ENCODE results near the gene CLDN25. TPM values are rescaled to one million over a fixed set of nuclear protein-coding genes. Genes with fewer than 3 reads are reported as not detected.
A peak's percentile ranks its signal among the peaks of the same experiment; 100 is the strongest.
"Not testable (repeated sequence)": the region's sequence is repeated elsewhere in the genome, so short reads cannot be mapped to it uniquely, and the experiment has no call there.

CLDN25 gene
- total RNA-seq, 6 experiments from 2014 or later = not detected

GRCh38 chr11:113781682-113782081, 2.1 kb downstream of the CLDN25 start:
- H3K9me3 ChIP-seq = no peaks in the 10 kb centered on the region
- no peaks in the 10 kb centered on the region for H3K27me3 ChIP-seq
- peak; percentile 56 to 64 (median 64) for DNase-seq
- peak; percentile 78 to 88 (median 82) for ATAC-seq
- intact Hi-C loops (cut with DNase I) = no loop called here
- WGBS (ENCODE audit: insufficient coverage, low coverage, low lambda C conversion rate, missing lambda C conversion rate) = 24% methylated on average over 5 of the region's 5 CpGs
- TF ChIP-seq POLR2A (IDR thresholded peaks at IDR 0.05) = no peak
- TF ChIP-seq, protein P1, sequence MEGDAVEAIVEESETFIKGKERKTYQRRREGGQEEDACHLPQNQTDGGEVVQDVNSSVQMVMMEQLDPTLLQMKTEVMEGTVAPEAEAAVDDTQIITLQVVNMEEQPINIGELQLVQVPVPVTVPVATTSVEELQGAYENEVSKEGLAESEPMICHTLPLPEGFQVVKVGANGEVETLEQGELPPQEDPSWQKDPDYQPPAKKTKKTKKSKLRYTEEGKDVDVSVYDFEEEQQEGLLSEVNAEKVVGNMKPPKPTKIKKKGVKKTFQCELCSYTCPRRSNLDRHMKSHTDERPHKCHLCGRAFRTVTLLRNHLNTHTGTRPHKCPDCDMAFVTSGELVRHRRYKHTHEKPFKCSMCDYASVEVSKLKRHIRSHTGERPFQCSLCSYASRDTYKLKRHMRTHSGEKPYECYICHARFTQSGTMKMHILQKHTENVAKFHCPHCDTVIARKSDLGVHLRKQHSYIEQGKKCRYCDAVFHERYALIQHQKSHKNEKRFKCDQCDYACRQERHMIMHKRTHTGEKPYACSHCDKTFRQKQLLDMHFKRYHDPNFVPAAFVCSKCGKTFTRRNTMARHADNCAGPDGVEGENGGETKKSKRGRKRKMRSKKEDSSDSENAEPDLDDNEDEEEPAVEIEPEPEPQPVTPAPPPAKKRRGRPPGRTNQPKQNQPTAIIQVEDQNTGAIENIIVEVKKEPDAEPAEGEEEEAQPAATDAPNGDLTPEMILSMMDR (IDR thresholded peaks at IDR 0.05) = no peak
- peak overlapping the region in 2 of 3 donors; percentile 28 to 76 for H3K27ac ChIP-seq
- H3K36me3 ChIP-seq = no peaks in the 10 kb centered on the region
- peak overlapping the region in 1 of 3 donors; percentile 9 for H3K4me3 ChIP-seq
- peaks cover 0 to 19% (median 4%) of the 10 kb centered on the region in 4 donors for H3K4me1 ChIP-seq

DNA sequence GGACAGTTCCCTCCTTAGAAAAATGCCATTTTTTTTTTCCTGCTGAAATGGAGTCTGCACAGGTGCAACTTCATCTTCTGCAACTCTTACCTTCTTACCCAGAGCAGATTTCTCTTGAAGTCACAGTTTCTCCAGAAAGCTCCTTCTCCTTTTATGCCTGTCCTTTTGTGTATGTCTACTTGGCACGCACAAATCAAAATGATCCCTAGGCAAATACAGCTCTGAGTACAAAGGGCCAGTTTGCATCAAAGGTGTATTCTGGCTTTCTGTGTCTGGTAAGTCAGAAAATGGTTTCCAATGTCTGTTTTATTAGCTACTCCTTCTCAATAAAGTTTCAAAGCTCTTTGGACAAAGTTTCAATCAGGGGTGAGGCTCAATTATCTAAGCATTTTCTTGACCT, 2.5 kb downstream of the CLDN25 start:
- DNase-seq (no peak), ATAC-seq (peak; percentile 41 to 78 (median 72))
- Histone ChIP-seq H3K27ac (peak overlapping the region in 2 of 3 donors; percentile 28 to 76), H3K4me3 (peak overlapping the region in 1 of 3 donors; percentile 9), H3K27me3 (no peaks in the 10 kb centered on the region), H3K36me3 (no peaks in the 10 kb centered on the region), H3K4me1 (peaks cover 0 to 19% (median 4%) of the 10 kb centered on the region in 4 donors), H3K9me3 (no peaks in the 10 kb centered on the region)
- TF ChIP-seq POLR2A (IDR thresholded peaks at IDR 0.05) = no peak
- TF ChIP-seq, protein P1 (IDR thresholded peaks at IDR 0.05) = no peak
- 15% methylated on average over 1 of the region's 1 CpG for WGBS (ENCODE audit: insufficient coverage, low coverage, low lambda C conversion rate, missing lambda C conversion rate)
- intact Hi-C loops (cut with DNase I) = no loop called here

DNA sequence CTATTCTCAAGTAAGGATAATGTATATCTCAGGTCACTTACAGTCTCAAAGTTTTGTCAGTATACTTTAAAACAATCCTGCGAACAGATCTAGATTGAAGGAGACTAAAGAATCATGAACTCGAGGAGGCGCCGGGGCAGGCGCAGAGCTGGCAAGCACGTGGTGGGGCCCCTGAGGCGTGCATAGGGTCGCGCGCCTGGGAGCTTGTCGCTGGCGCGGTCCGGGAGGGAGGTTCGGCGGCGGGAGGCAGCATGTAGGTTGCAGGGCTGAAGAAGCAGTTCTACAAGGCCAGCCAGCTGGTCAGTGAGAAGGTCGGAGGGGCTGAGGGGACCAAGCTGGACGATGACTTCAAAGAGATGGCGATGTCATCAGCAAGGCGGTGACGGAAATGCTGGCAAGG, 9.4 kb downstream of the CLDN25 start:
- H3K4me3 ChIP-seq; H3K27me3 ChIP-seq; DNase-seq; H3K4me1 ChIP-seq; intact Hi-C loops (cut with DNase I); ATAC-seq; H3K9me3 ChIP-seq; H3K27ac ChIP-seq; H3K36me3 ChIP-seq: not testable (repeated sequence)
- WGBS (ENCODE audit: insufficient coverage, low coverage, low lambda C conversion rate, missing lambda C conversion rate) = 94% methylated on average over 16 of the region's 22 CpGs

GRCh38 chr11:113789675-113790320, 10.2 kb downstream of the CLDN25 start:
- ATAC-seq = no peak

DNA sequence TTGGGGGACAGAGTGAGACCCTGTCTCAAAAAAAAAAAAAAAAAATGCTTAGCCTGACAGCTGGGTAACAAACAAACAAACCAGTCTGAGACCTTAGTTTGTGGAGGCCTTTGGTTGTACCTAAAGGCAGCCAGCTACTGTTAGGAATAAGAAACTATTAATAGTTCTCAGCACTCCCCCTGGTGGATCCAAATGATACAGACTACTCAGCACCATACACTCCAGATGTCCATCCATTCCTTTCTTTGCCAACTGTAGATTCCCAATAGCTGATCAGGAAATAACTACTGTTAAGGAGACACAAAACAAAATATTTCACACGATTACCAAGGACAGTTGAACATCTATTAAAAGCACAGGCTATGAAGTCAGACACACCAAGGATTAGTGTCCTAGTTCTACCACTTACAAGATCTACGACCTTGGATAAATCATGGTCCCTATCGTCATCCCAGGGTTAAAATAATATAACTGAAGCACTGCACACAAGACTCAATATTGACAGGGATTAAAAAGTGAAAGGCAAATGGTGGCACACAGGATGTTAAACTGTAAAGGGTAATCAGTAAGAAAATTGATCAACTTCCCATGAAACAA, 17.2 kb downstream of the CLDN25 start:
- Histone ChIP-seq H3K36me3 (peaks cover 0 to 21% (median 3%) of the 10 kb centered on the region in 4 donors), H3K9me3 (no peaks in the 10 kb centered on the region), H3K4me3 (no peak overlapping the region), H3K27me3 (no peaks in the 10 kb centered on the region), H3K4me1 (no peaks in the 10 kb centered on the region), H3K27ac (no peak overlapping the region)
- intact Hi-C loops (cut with DNase I) = no loop called here
- ATAC-seq (peak; percentile 98 to 99 (median 98)), DNase-seq (no peak)
- WGBS (ENCODE audit: insufficient coverage, low coverage, low lambda C conversion rate, missing lambda C conversion rate) = 46% methylated on average over 3 of the region's 3 CpGs
- no peak for TF ChIP-seq POLR2A (IDR thresholded peaks at IDR 0.05)
- TF ChIP-seq, protein P1 (IDR thresholded peaks at IDR 0.05) = peak; percentile 67 to 72 (median 68)

More at GRCh38 chr11:113789675-113790320, 10.2 kb downstream of the CLDN25 start:
- H3K4me3 ChIP-seq = no peak overlapping the region
- no peak for DNase-seq
- H3K4me1 ChIP-seq = no peaks in the 10 kb centered on the region
- no peaks in the 10 kb centered on the region for H3K27me3 ChIP-seq
- intact Hi-C loops (cut with DNase I) = no loop called here
- WGBS (ENCODE audit: insufficient coverage, low coverage, low lambda C conversion rate, missing lambda C conversion rate) = 89% methylated on average over 16 of the region's 35 CpGs
- no peaks in the 10 kb centered on the region for H3K9me3 ChIP-seq
- H3K36me3 ChIP-seq = no peaks in the 10 kb centered on the region
- no peak overlapping the region for H3K27ac ChIP-seq
- TF ChIP-seq POLR2A (IDR thresholded peaks at IDR 0.05) = no peak
- TF ChIP-seq, protein P1 (IDR thresholded peaks at IDR 0.05) = no peak
